ENCODE data around the gene SAMM50.

DNA sequence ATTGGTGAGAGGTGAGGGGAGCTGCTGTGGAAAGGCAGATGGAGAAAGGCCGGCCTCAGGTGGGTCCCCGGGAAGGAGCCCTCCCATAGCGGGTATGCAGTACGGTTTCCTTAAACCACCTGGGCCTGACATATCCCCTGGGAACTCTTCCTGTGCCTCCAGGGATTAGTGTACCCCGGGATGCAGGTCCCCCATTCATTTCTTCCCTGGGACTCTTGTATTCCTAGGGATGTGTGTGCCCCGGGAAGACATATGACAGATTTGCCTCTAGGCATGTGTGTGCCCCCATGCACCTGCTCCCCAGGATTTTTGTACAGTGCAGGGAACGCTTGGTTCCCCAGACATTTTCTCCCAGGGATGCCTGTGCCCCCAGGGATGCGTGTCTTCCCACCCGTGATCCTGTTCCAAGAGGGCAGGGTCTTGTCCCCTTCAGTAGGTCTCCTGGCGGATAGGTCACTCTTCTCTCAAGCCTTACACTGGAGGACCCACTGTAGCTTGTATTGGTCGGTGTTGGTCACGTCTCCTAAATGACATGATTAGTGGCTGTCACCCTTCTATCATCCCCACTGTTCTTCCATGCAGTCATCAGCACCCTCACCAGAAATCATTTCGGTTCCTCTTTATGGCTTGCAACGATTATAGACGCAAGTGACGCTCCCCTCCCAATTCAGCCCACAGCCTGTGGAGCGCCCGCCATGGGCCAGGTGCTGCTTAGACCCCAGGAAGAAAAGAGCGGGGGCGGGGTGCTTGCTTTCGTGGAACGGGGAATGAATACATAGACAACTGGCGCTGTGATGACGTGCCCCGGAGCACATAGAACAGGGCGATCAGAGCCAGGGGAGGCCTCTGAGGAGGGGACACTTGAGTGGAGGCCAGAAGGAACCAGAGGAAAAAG is 70.2 kb downstream of the SAMM50 start:
- no peak for TF ChIP-seq EP300 (IDR thresholded peaks at IDR 0.05; ENCODE audit: borderline replicate concordance)
- no peak for TF ChIP-seq EGR1 (IDR thresholded peaks at IDR 0.05)

Data from Ishikawa (cell line).